Measurements from ENCODE around the gene TGFBR1. TPM values are rescaled to one million over a fixed set of nuclear protein-coding genes. Genes with fewer than 3 reads are reported as not detected.

The TGFBR1 gene
- total RNA-seq, 1 donor from 2014 or later, result 207 TPM

GRCh38 chr9:99173570-99174504 is 68.9 kb downstream of the TGFBR1 start:
- Mint-ChIP-seq H3K9me3 (ENCODE audit: unreplicated experiment) (peaks cover 22% of the 10 kb centered on the region), H3K27me3 (ENCODE audit: unreplicated experiment) (peaks cover 18% of the 10 kb centered on the region), H3K4me1 (ENCODE audit: low read depth, unreplicated experiment) (peaks cover 63% of the 10 kb centered on the region), H3K27ac (ENCODE audit: unreplicated experiment) (peak overlapping the region; percentile 31), H3K36me3 (ENCODE audit: unreplicated experiment) (no peaks in the 10 kb centered on the region), H3K4me3 (ENCODE audit: unreplicated experiment) (no peak overlapping the region)
- TF ChIP-seq CTCF (IDR thresholded peaks at IDR 0.05; ENCODE audit: partially characterized antibody, unreplicated experiment), result no peak
- DNase-seq, result no peak

- H3K27ac Mint-ChIP-seq (ENCODE audit: unreplicated experiment), result no peak overlapping the region
- H3K36me3 Mint-ChIP-seq (ENCODE audit: unreplicated experiment), result no peaks in the 10 kb centered on the region
- no peak for TF ChIP-seq CTCF (IDR thresholded peaks at IDR 0.05; ENCODE audit: partially characterized antibody, unreplicated experiment)
- H3K4me3 Mint-ChIP-seq (ENCODE audit: unreplicated experiment), result peak overlapping the region; percentile 1
- peaks cover 23% of the 10 kb centered on the region for H3K9me3 Mint-ChIP-seq (ENCODE audit: unreplicated experiment)
- peaks cover 40% of the 10 kb centered on the region for H3K4me1 Mint-ChIP-seq (ENCODE audit: low read depth, unreplicated experiment)
- DNase-seq, result no peak
- peaks cover 16% of the 10 kb centered on the region for H3K27me3 Mint-ChIP-seq (ENCODE audit: unreplicated experiment)
These were observed 71.7 kb downstream of the TGFBR1 start for GRCh38 chr9:99176527-99177013.

DNA sequence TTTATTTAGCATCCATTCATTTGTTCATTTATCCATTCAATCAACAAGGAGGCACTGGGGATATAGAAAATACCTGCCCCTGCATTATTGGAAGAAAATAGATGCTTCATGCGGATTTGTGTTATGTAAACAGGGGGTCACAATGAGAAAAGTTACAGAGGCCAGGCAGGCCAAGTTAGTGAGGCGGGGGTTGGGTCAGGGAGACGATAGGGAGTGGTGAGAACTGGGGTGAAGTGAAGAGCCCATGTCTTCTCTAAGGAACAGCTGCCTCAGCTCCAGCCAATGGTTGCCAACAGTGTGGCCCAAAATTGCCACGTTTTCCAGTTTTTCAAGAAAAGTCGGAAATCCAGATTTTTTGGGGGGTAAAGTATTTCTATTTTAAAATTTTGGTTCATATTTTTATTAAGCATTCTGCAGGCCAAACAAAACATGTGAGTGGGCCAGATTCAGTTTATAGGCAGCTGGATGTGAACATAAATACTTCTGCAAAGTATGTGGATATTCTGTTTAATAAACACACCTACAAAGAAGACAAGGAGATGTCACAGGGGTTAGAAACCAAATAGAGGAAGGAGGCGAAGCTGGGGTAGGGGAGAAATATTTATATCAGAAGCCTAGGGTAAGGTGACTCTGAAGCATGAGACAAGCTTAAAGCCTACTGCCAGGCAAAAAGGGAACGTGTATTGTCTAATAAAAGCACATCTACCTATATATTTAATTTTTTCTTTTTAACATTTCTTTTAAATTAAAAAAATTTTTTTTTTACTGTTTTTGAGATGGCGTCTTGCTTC is 72.9 kb downstream of the TGFBR1 start:
- no peak for TF ChIP-seq CTCF (IDR thresholded peaks at IDR 0.05; ENCODE audit: partially characterized antibody, unreplicated experiment)
- DNase-seq, result no peak
- peaks cover 14% of the 10 kb centered on the region for H3K9me3 Mint-ChIP-seq (ENCODE audit: unreplicated experiment)
- no peak overlapping the region for H3K27ac Mint-ChIP-seq (ENCODE audit: unreplicated experiment)
- H3K27me3 Mint-ChIP-seq (ENCODE audit: unreplicated experiment), result peaks cover 6% of the 10 kb centered on the region
- no peak overlapping the region for H3K4me3 Mint-ChIP-seq (ENCODE audit: unreplicated experiment)
- H3K36me3 Mint-ChIP-seq (ENCODE audit: unreplicated experiment), result no peaks in the 10 kb centered on the region
- H3K4me1 Mint-ChIP-seq (ENCODE audit: low read depth, unreplicated experiment), result peaks cover 28% of the 10 kb centered on the region

DNA sequence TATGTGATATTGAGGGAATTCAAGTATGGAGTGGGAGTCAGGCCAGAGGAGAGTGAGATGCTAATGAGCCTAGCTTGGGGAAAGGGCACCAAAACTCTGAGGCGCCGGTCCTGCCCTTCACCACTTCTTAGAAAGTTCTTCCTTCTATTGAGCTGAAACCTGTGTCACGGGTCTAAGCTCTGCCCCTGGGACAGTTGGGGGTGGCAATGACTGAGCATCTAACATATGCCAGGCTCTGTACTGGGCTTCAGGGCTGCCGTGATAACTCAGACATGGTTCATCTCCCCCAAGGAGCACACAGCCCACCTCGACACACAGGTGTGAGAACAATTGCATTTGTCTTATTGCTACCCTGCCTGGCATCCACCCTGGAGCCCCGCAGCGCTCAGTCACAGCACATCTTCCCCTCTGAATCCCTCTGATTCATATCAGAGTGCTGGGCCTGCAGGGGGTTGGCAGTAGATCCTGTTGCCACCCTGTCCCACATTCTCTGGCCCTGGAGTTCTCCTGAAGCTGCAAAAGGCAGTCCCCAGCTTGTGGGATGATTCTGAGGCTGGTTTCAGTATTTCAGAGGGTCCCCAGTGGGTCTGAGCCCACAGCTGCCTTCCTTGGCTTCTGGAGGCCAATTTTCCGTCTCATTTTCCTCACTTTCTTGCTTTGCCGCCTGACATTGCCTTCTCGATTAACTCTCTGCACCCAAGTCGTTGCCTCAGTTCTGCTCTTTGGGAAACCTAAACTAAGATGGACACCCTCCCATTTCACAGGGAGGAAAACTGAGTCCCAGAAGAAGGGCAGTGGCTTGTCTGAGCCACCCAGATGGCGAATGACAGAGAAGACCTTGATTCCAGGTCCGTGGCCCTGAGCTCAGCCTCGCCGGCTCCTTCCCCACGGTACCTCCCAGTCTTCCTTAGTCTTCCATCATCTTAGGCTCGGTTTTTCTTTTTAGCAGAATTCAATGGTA is 74.3 kb downstream of the TGFBR1 start:
- Mint-ChIP-seq H3K27me3 (ENCODE audit: unreplicated experiment) (peaks cover 2% of the 10 kb centered on the region), H3K36me3 (ENCODE audit: unreplicated experiment) (no peaks in the 10 kb centered on the region), H3K4me3 (ENCODE audit: unreplicated experiment) (no peak overlapping the region), H3K9me3 (ENCODE audit: unreplicated experiment) (peaks cover 5% of the 10 kb centered on the region), H3K4me1 (ENCODE audit: low read depth, unreplicated experiment) (peaks cover 15% of the 10 kb centered on the region), H3K27ac (ENCODE audit: unreplicated experiment) (no peak overlapping the region)
- no peak for TF ChIP-seq CTCF (IDR thresholded peaks at IDR 0.05; ENCODE audit: partially characterized antibody, unreplicated experiment)
- no peak for DNase-seq

Measured in glutamatergic neuron (in vitro differentiated cells).